Caco-2 (cell line): Measurements from ENCODE around the gene KPNA2. TPM values are rescaled to one million over a fixed set of nuclear protein-coding genes. Genes with fewer than 3 reads are reported as not detected.

ENCODE experiments used
- Bru-seq: library from RNA; stranded (reverse); fragments of 400-500 nt; gene quantifications from one replicate; lab custom pipeline; 2021; lab: Mats Ljungman, UMichigan
- BruChase-seq, 2 experiments: library from RNA; stranded (reverse); fragments of 400-500 nt; gene quantifications; one replicate each; lab custom pipeline; 2021; lab: Mats Ljungman, UMichigan
- BruUV-seq: library from RNA; stranded (reverse); fragments of 400-500 nt; replicated peaks from 2 replicates; lab custom pipeline; 2021; lab: Mats Ljungman, UMichigan
- CTCF ChIA-PET: fragments of 300-600 bp; sonication (Branson Sonifier 250); formaldehyde crosslinking; loops from one replicate; lab custom pipeline; 2022; ENCODE audit warnings: antibody characterized with exemption; lab: Charles Lee
- POLR2A ChIA-PET: fragments of 300-600 bp; sonication (Branson Sonifier 250); formaldehyde crosslinking; loops from one replicate; lab custom pipeline; 2022; ENCODE audit warnings: antibody characterized with exemption; lab: Charles Lee
- DNase-seq, 2 experiments: peaks; one replicate each; pipeline versions ENCODE4 v3.0.0 to v3.0.0-alpha.2; 2020 to 2022
- H3K27me3 ChIP-seq: replicated peaks from 2 replicates; pipeline ENCODE4 v1.6.0; 2011; ENCODE audit warnings: low read length; ENCODE audit not compliant: control insufficient read depth, insufficient read depth
- H3K36me3 ChIP-seq: 2 replicates; pipeline ENCODE4 v1.5.1; 2011; ENCODE audit warnings: low read length; ENCODE audit not compliant: control insufficient read depth, insufficient read depth
- H3K4me1 ChIP-seq: fragments of 250-450 bp; sonication (Bioruptor Pico); 2 replicates; pipeline ENCODE4 v1.5.1; 2020; ENCODE audit warnings: mild to moderate bottlenecking
- H3K4me3 ChIP-seq: 2 replicates; pipeline ENCODE4 v1.5.1; 2011; ENCODE audit warnings: low read depth, mild to moderate bottlenecking, control low read depth, low read length
- H3K9me3 ChIP-seq: fragments of 250-450 bp; sonication (Bioruptor Pico); 2 replicates; pipeline ENCODE4 v1.5.1; 2020; ENCODE audit warnings: mild to moderate bottlenecking, moderate library complexity
- H3K27ac Mint-ChIP-seq: one replicate; pipeline ENCODE4 v1.8.0; 2022; ENCODE audit warnings: mixed read lengths; ENCODE audit not compliant: unreplicated experiment
- H3K27me3 Mint-ChIP-seq: one replicate; pipeline ENCODE4 v1.8.0; 2022; ENCODE audit warnings: mixed read lengths; ENCODE audit not compliant: insufficient read depth, unreplicated experiment
- H3K36me3 Mint-ChIP-seq: one replicate; pipeline ENCODE4 v1.8.0; 2022; ENCODE audit warnings: mild to moderate bottlenecking, mixed read lengths; ENCODE audit not compliant: insufficient read depth, unreplicated experiment
- H3K4me1 Mint-ChIP-seq: one replicate; pipeline ENCODE4 v1.8.0; 2022; ENCODE audit warnings: low read depth, mixed read lengths; ENCODE audit not compliant: unreplicated experiment
- H3K4me3 Mint-ChIP-seq: one replicate; pipeline ENCODE4 v1.8.0; 2022; ENCODE audit warnings: mild to moderate bottlenecking, moderate library complexity, mixed read lengths; ENCODE audit not compliant: unreplicated experiment
- H3K9me3 Mint-ChIP-seq: one replicate; pipeline ENCODE4 v1.8.0; 2022; ENCODE audit warnings: mixed read lengths; ENCODE audit not compliant: unreplicated experiment
- intact Hi-C: fragments of 100-400 bp; cut with micrococcal nuclease; formaldehyde crosslinking; loops from one replicate; pipeline ENCODE4 v1.10.0; 2022; ENCODE audit not compliant: unreplicated experiment
- long read RNA-seq: library from polyadenylated mRNA; stranded (forward); transcript quantifications from one replicate; pipeline ENCODE4 v2.0.0, GENCODE V29; 2022
- total RNA-seq: library from RNA; stranded (reverse); gene quantifications from 2 replicates; pipeline ENCODE4 v1.2.3, GENCODE V29; 2022
- TF ChIP-seq, protein P1 (sequence below), 2 experiments: fragments of 200-600 bp in 1 of 2; IDR thresholded peaks; 1 replicate in 1 of 2; 2 replicates in 1 of 2; pipeline versions ENCODE4 v1.5.1 to v1.8.0; 2011 to 2022; ENCODE audit warnings: antibody characterized with exemption in 1 of 2, control low read depth in 1 of 2, inconsistent platforms in 1 of 2, low read depth in 1 of 2, low read length in 1 of 2, mild to moderate bottlenecking in 1 of 2, moderate library complexity in 1 of 2; ENCODE audit not compliant: insufficient read depth in 1 of 2, severe bottlenecking in 1 of 2, unreplicated experiment in 1 of 2

The KPNA2 gene
- 324 and 339 TPM in 2 replicates for total RNA-seq
- Bru-seq, nascent RNA: percentile 98 among the genes with signal in this experiment
- BruChase-seq, experiment 1, labeled RNA remaining after a 2-hour chase: percentile 99 among the genes with signal in this experiment
- percentile 99 among the genes with signal in this experiment for BruChase-seq, experiment 2, labeled RNA remaining after a 6-hour chase
- long read RNA-seq, transcript KPNA2-201 (11 exons, 2,181 nt): major isoform, 858 of 894 reads
- long read RNA-seq, partial matches to known transcripts: 14 of 894 reads
- long read RNA-seq, other reads (novel, unspliced or antisense): 22 of 894 reads

DNA sequence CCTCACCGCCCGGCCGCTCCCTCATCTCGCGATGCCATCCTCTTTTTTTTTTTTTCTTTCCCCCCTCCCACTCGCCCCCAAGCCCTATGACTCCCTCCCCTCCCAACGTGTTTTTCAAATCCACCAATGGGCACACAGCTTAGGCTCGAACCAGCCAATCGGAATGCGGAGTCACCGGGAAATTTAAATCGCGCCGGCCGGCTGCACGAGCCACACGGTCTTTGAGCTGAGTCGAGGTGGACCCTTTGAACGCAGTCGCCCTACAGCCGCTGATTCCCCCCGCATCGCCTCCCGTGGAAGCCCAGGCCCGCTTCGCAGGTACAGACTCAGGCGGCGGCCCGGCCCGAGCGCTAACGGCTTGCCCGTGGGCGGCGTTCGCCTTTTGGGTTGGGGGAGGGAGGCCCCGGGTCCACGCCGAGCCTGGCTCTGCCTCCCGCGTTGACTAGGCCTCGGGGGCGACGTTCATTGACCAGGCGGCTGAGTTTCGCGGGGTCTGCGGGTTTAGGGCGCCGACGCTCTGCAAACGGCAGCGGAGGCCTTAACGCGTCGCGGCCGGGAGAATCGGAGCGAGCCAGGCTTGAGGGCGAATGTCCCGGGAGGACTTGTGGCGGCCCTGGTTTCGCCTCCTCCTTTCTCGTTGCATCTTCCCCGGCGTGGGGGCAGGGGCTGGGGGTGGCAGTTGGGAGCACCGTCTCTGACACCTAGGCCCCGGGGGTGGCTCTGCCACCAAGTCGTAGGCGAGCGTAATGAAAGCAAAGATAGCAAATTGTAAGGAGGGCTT, at the start of gene KPNA2:
TSS of gene KPNA2 (plus strand) at position 213 of the 781 bp plus-strand sequence. CDS start 1,398 bp downstream, outside the sequence.
- Mint-ChIP-seq H3K4me1 (peaks cover 6% of the 10 kb centered on the region), H3K4me3 (peak within 1 kb of the TSS; percentile 89), H3K9me3 (no peaks in the 10 kb centered on the region), H3K36me3 (peaks cover 57% of the 10 kb centered on the region), H3K27me3 (no peaks in the 10 kb centered on the region), H3K27ac (peak within 1 kb of the TSS; percentile 94)
- Histone ChIP-seq H3K9me3 (no peaks in the 10 kb centered on the region), H3K4me3 (peak within 1 kb of the TSS; percentile 92), H3K36me3 (no peaks in the 10 kb centered on the region; the same call in 1 of the 2 replicates), H3K4me1 (0 out of 2 replicates have a peak, but pooled peaks cover 5% of the 10 kb centered on the region), H3K27me3 (no peaks in the 10 kb centered on the region)
- peak; percentile 97 to 98 for DNase-seq
- TF ChIP-seq, protein P1, sequence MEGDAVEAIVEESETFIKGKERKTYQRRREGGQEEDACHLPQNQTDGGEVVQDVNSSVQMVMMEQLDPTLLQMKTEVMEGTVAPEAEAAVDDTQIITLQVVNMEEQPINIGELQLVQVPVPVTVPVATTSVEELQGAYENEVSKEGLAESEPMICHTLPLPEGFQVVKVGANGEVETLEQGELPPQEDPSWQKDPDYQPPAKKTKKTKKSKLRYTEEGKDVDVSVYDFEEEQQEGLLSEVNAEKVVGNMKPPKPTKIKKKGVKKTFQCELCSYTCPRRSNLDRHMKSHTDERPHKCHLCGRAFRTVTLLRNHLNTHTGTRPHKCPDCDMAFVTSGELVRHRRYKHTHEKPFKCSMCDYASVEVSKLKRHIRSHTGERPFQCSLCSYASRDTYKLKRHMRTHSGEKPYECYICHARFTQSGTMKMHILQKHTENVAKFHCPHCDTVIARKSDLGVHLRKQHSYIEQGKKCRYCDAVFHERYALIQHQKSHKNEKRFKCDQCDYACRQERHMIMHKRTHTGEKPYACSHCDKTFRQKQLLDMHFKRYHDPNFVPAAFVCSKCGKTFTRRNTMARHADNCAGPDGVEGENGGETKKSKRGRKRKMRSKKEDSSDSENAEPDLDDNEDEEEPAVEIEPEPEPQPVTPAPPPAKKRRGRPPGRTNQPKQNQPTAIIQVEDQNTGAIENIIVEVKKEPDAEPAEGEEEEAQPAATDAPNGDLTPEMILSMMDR (IDR thresholded peaks at IDR 0.05; ENCODE audit: insufficient read depth in 1 of 2, low read depth in 1 of 2, low read length in 1 of 2, severe bottlenecking in 1 of 2, unreplicated experiment in 1 of 2): no peak
- BruUV-seq: TSS peak; percentile 81
- ChIA-PET CTCF (interaction anchor here (0.5 to 1.0 kb wide), 7 partner anchors 9 to 1049 kb away, joined by 3 to 7 read pairs (median 5); no protein-coding TSS in a partner anchor), POLR2A (interaction anchor here (0.5 to 1.1 kb wide), 13 partner anchors 8 to 422 kb away, joined by 3 to 15 read pairs (median 4); partner anchors contain the start of gene WIPI1)
- intact Hi-C loops: loop anchor here (5.0 kb wide), 1 partner anchor 67 kb away; no protein-coding TSS in a partner anchor

DNA sequence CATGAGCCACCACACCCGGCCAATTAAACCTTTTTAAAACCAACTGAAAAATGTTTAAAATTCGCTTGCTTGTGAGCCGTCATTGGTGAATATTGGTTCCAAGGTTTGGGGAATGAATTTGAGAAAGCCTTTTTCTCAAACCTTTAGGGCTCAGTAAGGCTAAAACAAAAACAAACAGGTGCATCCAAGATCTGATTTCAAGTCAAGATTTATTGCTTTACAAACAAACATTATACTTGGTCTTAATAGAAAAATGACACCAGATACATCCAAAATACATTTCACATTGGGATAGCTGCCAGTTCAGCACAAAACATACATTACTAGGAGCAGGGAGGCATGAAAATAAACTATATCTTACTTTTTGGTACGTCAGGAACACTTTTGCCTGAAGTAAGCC, 44.6 kb upstream of the KPNA2 start:
- no peaks in the 10 kb centered on the region for H3K9me3 ChIP-seq
- no peak for DNase-seq
- H3K4me3 Mint-ChIP-seq: no peak overlapping the region
- H3K4me3 ChIP-seq: no peak overlapping the region
- no peaks in the 10 kb centered on the region for H3K27me3 Mint-ChIP-seq
- no peak overlapping the region for H3K27ac Mint-ChIP-seq
- intact Hi-C loops: no loop called here
- TF ChIP-seq, protein P1 (IDR thresholded peaks at IDR 0.05; ENCODE audit: insufficient read depth in 1 of 2, low read depth in 1 of 2, low read length in 1 of 2, severe bottlenecking in 1 of 2, unreplicated experiment in 1 of 2): no peak
- ChIA-PET POLR2A (no interaction called here), CTCF (no interaction called here)
- H3K9me3 Mint-ChIP-seq: no peaks in the 10 kb centered on the region
- no peaks in the 10 kb centered on the region for H3K27me3 ChIP-seq
- no TSS peak for BruUV-seq
- H3K36me3 ChIP-seq: no peaks in the 10 kb centered on the region
- H3K36me3 Mint-ChIP-seq: peaks cover 5% of the 10 kb centered on the region
- peaks cover 6% of the 10 kb centered on the region; the same call in 1 of the 2 replicates for H3K4me1 ChIP-seq
- peaks cover 15% of the 10 kb centered on the region for H3K4me1 Mint-ChIP-seq
